SH-SY5Y (cell line): ENCODE measurements around the gene FLVCR2.

Experiments
- GATA2 ChIP-seq: IDR thresholded peaks from 2 replicates; pipeline ENCODE4 v1.6.1; 2011; ENCODE audit warnings: mild to moderate bottlenecking, low read depth, low read length
- GATA3 ChIP-seq: IDR thresholded peaks from 2 replicates; pipeline ENCODE4 v1.6.1; 2011; ENCODE audit warnings: low read depth, mild to moderate bottlenecking, low read length, moderate library complexity

The FLVCR2 gene

DNA sequence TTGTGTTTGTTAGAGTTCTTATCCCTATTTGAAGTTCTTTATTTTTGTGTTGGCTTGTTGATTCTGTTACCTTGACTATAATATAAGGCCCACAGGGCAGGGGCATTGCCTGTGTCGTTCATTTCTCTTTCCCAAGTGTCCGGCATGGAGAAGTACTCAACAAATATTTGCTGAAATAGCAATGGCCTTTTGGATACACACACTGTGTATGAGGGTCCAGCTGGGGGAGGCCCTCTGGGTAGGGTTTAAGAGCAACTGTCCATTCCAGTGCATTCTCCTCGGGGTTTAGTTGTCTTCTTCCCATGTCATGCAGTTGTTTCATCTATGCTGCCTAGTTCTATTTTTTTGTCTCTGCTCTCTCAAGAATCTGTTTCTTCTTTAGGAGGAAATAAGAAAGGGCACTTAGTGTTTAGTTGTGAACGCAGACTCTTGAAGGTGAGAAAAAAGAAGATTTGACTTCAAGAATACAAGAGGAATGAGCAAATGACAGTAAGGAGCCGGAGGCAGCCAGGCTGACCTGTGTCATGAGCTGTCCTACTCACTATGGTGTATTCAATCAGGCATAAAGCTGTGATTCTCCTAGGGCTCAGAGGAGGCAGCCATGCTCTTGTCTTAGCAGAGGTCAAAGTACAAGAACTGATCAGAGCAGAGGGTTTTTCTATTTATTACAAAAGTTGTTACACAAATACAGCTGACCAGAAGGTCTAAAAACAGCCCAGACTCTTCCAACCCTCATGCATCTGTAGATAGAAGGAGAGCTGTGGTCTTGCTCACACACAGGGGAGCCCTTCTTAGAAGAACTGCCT is 72.0 kb downstream of the FLVCR2 start:
- TF ChIP-seq GATA2 = no peak
- TF ChIP-seq GATA3 = no peak

DNA sequence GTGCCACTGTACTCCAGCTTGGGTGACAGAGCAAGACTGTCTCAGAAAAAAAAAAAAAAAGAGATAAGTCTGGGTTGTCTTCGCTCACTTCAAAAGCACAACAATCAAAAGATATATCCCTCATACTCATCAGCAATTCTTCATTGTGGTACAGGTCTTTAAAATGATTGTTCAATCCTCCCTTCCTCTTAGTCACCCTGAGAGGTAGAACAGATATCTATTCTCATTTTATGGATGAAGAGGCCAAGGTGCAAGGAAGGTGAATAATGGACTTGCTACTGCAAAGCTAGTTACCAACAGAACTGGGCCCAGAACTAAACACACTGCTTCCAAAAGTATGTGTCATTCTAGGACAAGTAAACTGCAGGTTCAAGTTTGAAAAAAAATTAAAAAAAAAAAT is 75.1 kb downstream of the FLVCR2 start:
- TF ChIP-seq GATA3 (no peak), GATA2 (no peak)

GRCh38 chr14:75654127-75654732 is 75.8 kb downstream of the FLVCR2 start:
- TF ChIP-seq GATA2 = no peak
- no peak for TF ChIP-seq GATA3

DNA sequence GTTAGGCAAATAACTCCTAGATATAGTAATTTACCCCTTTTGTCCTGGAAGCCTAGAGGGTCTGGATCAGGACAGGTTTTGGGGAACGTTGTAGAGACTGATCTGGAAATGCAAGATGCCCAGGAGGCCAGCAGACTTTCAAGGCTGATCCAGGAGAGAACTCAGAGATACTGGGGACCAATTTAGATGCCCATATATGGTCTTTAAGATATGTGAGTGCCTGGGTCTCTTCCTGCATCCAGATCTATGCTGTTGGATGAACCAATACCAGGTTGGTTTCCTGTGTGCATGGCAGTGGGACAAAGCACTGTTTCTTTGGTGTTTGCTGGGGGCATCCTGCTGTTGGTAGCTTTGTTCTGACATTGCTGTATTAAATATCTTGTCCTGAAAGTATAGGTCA is 76.8 kb downstream of the FLVCR2 start:
- no peak for TF ChIP-seq GATA2
- TF ChIP-seq GATA3 = no peak

- no peak for TF ChIP-seq GATA3
- no peak for TF ChIP-seq GATA2
Observed at GRCh38 chr14:75657331-75657730, 78.9 kb downstream of the FLVCR2 start.

DNA sequence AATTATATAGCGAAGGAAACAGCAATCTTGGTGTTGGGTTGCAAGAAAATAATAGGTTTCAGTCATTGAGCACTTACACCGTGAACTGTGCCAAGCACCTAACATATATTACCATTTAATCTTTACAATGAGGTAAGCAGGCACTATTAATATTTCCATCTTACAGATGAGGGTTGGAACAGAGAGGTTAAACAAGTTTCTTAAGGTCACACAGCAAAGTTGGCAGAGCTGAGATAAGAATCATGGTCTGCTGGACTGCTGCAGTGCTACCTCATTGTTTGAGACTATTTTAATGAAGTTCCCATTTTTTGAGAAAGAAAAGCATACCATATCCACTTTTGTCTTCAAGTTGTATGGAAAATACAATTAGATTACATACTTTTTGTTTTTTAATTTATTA is 80.5 kb downstream of the FLVCR2 start:
- TF ChIP-seq GATA2 (no peak), GATA3 (no peak)

DNA sequence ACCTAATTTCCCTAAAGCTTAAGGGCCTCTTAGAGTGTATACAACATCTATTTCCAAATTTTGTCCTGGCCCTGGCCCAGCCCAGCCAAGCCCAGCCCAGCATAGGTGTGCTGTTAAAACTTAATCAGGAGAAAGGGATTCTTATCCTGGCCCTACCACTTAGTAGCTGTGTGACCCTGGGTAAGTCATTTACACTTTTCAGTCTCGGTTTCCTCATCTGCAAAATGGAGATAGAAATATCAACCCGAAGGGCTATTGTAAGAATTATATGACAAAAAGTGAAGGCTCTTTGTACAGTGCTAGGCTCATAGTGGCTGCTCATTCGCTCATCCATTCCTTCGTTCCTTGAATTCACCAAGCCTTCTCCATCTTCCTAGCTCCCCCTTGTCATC is 81.8 kb downstream of the FLVCR2 start:
- TF ChIP-seq GATA3 (no peak), GATA2 (no peak)

GRCh38 chr14:75660630-75661498 is 82.4 kb downstream of the FLVCR2 start, which contains the start of the genes ERG28 and TTLL5:
TSS of gene ERG28 (minus strand) at chr14:75660876. CDS start at chr14:75657502, 3,374 bp downstream.
TSS of gene TTLL5 (plus strand) at chr14:75661246. CDS start at chr14:75663150, 1,904 bp downstream.
- TF ChIP-seq GATA2 = no peak
- no peak for TF ChIP-seq GATA3

DNA sequence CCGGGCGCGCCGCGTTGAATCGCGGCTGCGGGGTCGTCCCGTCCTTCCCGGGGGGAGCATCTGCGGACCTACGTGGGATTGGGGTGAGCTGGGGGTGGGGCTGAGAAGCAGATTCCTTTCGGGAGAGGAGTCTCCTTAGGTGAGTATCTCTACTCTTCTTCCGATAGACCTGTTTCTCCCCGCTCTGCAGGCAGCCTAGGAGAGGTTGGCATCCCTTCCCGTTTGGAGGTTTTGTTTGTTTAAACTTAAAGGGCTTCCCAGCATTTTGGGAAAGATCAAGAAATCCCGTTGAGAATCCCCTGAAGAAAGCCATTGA is 83.0 kb downstream of the FLVCR2 start:
- TF ChIP-seq GATA2 = no peak
- TF ChIP-seq GATA3 = no peak

DNA sequence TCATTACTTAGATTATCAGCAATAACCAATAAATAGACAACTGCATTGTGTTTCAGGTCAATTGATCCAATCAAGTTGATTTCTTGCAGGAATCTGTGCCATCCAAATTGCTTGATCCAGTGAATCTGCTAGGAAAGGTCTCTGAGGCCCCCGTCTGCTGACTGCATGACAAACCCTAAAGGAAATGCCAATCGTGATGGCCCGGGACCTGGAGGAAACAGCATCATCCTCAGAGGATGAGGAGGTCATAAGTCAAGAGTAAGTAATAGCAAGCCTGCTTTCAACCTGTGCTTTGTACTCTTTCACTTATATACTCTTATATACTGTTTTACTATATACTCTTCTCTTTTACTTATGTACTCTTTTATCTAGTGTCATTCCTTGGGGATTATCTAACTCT is 84.5 kb downstream of the FLVCR2 start:
- TF ChIP-seq GATA2 (no peak), GATA3 (no peak)

- TF ChIP-seq GATA3 (no peak), GATA2 (no peak)
Observed at GRCh38 chr14:75667099-75667765, 88.8 kb downstream of the FLVCR2 start.

- TF ChIP-seq GATA3 = no peak
- no peak for TF ChIP-seq GATA2
Observed at GRCh38 chr14:75672605-75673192, 94.3 kb downstream of the FLVCR2 start.

DNA sequence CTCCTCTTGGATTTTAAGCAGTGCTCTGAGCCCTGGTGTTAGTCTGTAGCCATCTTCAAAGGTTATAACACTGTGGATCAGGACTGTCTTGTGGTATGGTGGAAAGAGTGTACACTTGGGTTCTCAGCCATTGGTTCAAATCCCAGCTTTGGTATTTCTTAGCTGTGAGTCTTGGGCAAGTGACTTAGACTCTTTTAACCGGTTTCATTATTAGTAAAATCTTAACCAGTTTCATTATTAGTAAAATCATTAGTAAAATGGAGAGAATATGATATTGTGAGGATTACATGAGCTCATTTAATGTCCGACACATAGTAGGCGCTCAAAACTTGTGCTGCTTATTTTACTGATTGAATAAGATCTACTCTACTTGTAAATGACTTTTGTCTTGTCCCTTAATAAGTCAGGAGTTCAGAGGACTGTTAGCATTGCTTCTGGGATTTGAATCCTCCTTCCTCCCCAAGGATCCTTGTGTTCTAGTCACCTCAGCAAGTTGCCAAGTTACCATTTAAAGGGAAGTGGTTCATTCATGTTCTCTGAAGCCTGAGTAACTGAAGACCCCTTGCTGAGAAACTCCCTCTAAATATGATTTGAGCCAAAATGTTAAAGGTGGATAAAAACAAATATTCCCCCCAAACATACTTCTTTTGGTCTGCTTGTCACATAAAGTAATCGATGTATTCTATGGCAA is 95.1 kb downstream of the FLVCR2 start:
- TF ChIP-seq GATA2 (no peak), GATA3 (no peak)
